ENCODE measurements around the gene CALR3. TPM values are rescaled to one million over a fixed set of nuclear protein-coding genes. Genes with fewer than 3 reads are reported as not detected.
"Not testable (repeated sequence)": the region's sequence is repeated elsewhere in the genome, so short reads cannot be mapped to it uniquely, and the experiment has no call there.

Gene CALR3
- total RNA-seq, 4 donors from 2014 or later: not detected

DNA sequence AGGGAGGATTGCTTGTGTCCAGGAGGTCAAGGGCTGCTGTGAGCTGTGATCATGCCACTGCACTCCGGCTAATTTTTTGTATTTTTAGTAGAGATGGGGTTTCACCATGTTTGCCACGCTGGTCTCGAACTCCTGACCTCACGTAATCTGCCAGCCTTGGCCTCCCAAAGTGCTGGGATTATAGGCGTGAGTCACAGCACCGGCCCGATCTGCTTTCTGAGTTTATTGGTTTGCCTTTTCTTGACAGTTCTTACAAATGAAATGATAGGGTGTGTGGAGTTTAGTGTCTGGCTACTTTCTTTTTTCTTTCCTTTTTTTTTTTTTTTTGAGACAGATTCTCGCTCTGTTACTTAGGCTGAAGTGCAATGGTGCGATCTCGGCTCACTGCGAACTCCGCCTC, 1.1 kb upstream of the CALR3 start:
- intact Hi-C loops (cut with DNase I): no loop called here
- no peak for TF ChIP-seq POLR2A (IDR thresholded peaks at IDR 0.05; ENCODE audit: low read depth)
- no peak for TF ChIP-seq POLR2AphosphoS5 (IDR thresholded peaks at IDR 0.05)
- TF ChIP-seq, protein P1, sequence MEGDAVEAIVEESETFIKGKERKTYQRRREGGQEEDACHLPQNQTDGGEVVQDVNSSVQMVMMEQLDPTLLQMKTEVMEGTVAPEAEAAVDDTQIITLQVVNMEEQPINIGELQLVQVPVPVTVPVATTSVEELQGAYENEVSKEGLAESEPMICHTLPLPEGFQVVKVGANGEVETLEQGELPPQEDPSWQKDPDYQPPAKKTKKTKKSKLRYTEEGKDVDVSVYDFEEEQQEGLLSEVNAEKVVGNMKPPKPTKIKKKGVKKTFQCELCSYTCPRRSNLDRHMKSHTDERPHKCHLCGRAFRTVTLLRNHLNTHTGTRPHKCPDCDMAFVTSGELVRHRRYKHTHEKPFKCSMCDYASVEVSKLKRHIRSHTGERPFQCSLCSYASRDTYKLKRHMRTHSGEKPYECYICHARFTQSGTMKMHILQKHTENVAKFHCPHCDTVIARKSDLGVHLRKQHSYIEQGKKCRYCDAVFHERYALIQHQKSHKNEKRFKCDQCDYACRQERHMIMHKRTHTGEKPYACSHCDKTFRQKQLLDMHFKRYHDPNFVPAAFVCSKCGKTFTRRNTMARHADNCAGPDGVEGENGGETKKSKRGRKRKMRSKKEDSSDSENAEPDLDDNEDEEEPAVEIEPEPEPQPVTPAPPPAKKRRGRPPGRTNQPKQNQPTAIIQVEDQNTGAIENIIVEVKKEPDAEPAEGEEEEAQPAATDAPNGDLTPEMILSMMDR (IDR thresholded peaks at IDR 0.05): no peak
- no peak for TF ChIP-seq EP300 (IDR thresholded peaks at IDR 0.05)
- peaks cover 6 to 20% (median 11%) of the 10 kb centered on the region in 4 donors for H3K36me3 ChIP-seq
- H3K27me3 ChIP-seq: no peaks in the 10 kb centered on the region
- H3K9me3 ChIP-seq: no peaks in the 10 kb centered on the region
- H3K4me3 ChIP-seq: peak overlapping the region; percentile 65 to 95 (median 82)
- DNase-seq (ENCODE audit: extremely low spot score): no peak
- H3K27ac ChIP-seq (replicated peaks in 1 of 4): peak overlapping the region; percentile 74 to 92 (median 84)
- 87% methylated on average over 12 of the region's 12 CpGs for WGBS
- H3K4me1 ChIP-seq: peaks cover 7 to 26% (median 18%) of the 10 kb centered on the region in 4 donors

- Histone ChIP-seq H3K27ac (replicated peaks in 1 of 4) (peak overlapping the region; percentile 74 to 92 (median 84)), H3K9me3 (no peaks in the 10 kb centered on the region), H3K4me1 (peaks cover 7 to 26% (median 18%) of the 10 kb centered on the region in 4 donors), H3K36me3 (peaks cover 6 to 15% (median 9%) of the 10 kb centered on the region in 4 donors), H3K27me3 (no peaks in the 10 kb centered on the region), H3K4me3 (peak overlapping the region; percentile 65 to 95 (median 82))
- intact Hi-C loops (cut with DNase I): no loop called here
- 29% methylated on average over 12 of the region's 16 CpGs for WGBS
- TF ChIP-seq POLR2AphosphoS5 (IDR thresholded peaks at IDR 0.05): peak in 1 of 2 donors; percentile 10
- TF ChIP-seq, protein P1 (IDR thresholded peaks at IDR 0.05): no peak
- no peak for TF ChIP-seq POLR2A (IDR thresholded peaks at IDR 0.05; ENCODE audit: low read depth)
- TF ChIP-seq EP300 (IDR thresholded peaks at IDR 0.05): no peak
- no peak for DNase-seq (ENCODE audit: extremely low spot score)
Measured at GRCh38 chr19:16496613-16496983, 631 bp upstream of the CALR3 start.

DNA sequence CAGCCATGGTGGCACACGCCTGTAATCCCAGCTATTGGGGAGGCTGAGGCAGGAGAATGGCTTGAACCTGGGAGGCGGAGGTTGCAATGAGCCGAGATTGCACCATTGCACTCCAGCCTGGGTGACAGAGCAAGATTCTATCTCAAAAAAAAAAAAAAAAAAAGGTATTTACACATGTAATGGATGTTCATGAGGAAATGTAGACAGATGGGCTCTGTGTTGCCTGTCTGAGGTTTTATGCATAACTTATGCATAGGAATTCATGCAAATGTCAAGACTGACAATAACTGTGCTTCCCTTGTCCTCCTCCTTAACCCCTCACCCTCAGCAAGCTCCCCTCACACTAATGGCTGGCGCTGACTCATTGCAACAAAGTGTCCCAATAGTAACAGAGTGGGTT, 9.5 kb downstream of the CALR3 start:
- intact Hi-C loops (cut with DNase I); DNase-seq (ENCODE audit: extremely low spot score); H3K27ac ChIP-seq (replicated peaks in 1 of 4); H3K36me3 ChIP-seq; H3K9me3 ChIP-seq; H3K27me3 ChIP-seq; H3K4me3 ChIP-seq: not testable (repeated sequence)
- peaks cover 10 to 13% (median 11%) of the 10 kb centered on the region in 4 donors for H3K4me1 ChIP-seq
- 92% methylated on average over 4 of the region's 4 CpGs for WGBS

- WGBS: 80% methylated on average over 7 of the region's 7 CpGs
- no peaks in the 10 kb centered on the region for H3K36me3 ChIP-seq
- no peaks in the 10 kb centered on the region for H3K9me3 ChIP-seq
- intact Hi-C loops (cut with DNase I): no loop called here
- no peak for DNase-seq (ENCODE audit: extremely low spot score)
- TF ChIP-seq EP300 (IDR thresholded peaks at IDR 0.05) (no peak), POLR2AphosphoS5 (IDR thresholded peaks at IDR 0.05) (no peak), POLR2A (IDR thresholded peaks at IDR 0.05; ENCODE audit: low read depth) (no peak)
- TF ChIP-seq, protein P1 (IDR thresholded peaks at IDR 0.05): no peak
- H3K4me3 ChIP-seq: no peak overlapping the region
- no peaks in the 10 kb centered on the region for H3K27me3 ChIP-seq
- H3K4me1 ChIP-seq: no peaks in the 10 kb centered on the region
- no peak overlapping the region for H3K27ac ChIP-seq (replicated peaks in 1 of 4)
Measured at GRCh38 chr19:16482745-16483144, 13.2 kb downstream of the CALR3 start.

GRCh38 chr19:16477311-16477710, 18.7 kb downstream of the CALR3 start:
- intact Hi-C loops (cut with DNase I): no loop called here
- Histone ChIP-seq H3K36me3 (no peaks in the 10 kb centered on the region), H3K27ac (replicated peaks in 1 of 4) (no peak overlapping the region), H3K27me3 (no peaks in the 10 kb centered on the region), H3K9me3 (peaks cover 0 to 6% (median 2%) of the 10 kb centered on the region in 4 donors), H3K4me1 (peaks cover 3 to 5% (median 4%) of the 10 kb centered on the region in 4 donors), H3K4me3 (no peak overlapping the region)
- no peak for DNase-seq (ENCODE audit: extremely low spot score)
- 95% methylated on average over 1 of the region's 1 CpG for WGBS
- TF ChIP-seq, protein P1 (IDR thresholded peaks at IDR 0.05): no peak
- TF ChIP-seq EP300 (IDR thresholded peaks at IDR 0.05) (no peak), POLR2AphosphoS5 (IDR thresholded peaks at IDR 0.05) (no peak), POLR2A (IDR thresholded peaks at IDR 0.05; ENCODE audit: low read depth) (no peak)
